Ishikawa (cell line): ENCODE data around the gene RPL28.

ENCODE experiments used
- EP300 ChIP-seq: IDR thresholded peaks from 2 replicates; pipeline ENCODE4 v1.6.1; 2012; ENCODE audit warnings: borderline replicate concordance
- NFIC ChIP-seq: IDR thresholded peaks from 2 replicates; pipeline ENCODE4 v1.6.1; 2012
- RAD21 ChIP-seq: IDR thresholded peaks from 2 replicates; pipeline ENCODE4 v1.6.1; 2012; ENCODE audit warnings: low read depth
- TCF12 ChIP-seq: IDR thresholded peaks from 2 replicates; pipeline ENCODE4 v1.6.1; 2012; ENCODE audit warnings: low read depth
- YY1 ChIP-seq: IDR thresholded peaks from 2 replicates; pipeline ENCODE4 v1.6.1; 2012; ENCODE audit warnings: low read depth

DNA sequence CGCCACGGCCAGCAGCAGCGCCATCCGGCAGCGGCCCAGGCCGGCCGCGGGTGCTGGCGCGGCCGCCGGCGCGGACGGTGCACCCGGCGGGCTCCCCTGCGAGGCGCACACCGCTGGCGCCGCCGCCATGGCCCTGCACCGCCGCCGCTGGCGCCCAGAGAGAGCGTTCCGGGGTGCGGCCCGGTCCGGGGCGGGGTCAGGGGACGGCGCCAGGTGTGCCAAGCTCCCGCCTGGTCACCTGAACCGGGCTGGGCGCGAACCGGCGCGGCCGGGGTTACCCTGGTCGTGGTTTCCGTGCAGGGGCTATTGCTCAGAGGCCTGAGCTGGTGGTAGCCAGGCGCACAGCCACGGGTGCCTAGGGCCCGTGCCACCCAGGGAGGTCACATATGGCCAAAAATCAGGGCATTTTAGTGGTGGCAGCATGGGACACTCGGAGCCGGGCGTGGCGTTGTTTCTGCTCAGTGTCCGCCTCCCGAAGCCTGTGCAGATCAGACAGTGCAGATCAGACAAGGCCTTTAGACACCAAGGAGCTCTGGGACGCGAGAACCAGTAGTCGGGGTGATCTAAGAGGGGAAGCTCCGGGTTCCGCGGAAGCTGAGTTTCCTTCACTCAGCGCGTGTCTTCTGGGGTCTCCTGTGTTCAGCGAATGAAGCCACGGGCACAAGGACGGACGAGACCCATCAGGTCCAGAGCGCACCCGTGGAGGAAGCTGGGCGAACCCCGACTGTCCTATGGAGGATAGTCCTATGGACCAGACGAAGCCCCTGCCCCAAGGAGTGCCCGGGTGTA lies 1.4 kb upstream of the RPL28 start, which contains the start of gene TMEM238:
- TF ChIP-seq TCF12 (no peak), RAD21 (no peak), NFIC (no peak), YY1 (peak; percentile 78), EP300 (peak; percentile 20; the same call in 1 of the 2 replicates)
